K562 (cell line): ENCODE results near the gene HEMK1. TPM values are rescaled to one million over a fixed set of nuclear protein-coding genes. Genes with fewer than 3 reads are reported as not detected.

Experiments
- ATAC-seq: fragments of 200-7000 bp; cut with Tn5 transposase; 3 replicates; pipeline ENCODE4 v1.9.1; 2020; ENCODE audit warnings: moderate library complexity
- BruUV-seq: library from RNA; stranded (reverse); fragments of 400-500 nt; replicated peaks from 2 replicates; lab custom pipeline; 2021; lab: Mats Ljungman, UMichigan
- CTCF ChIA-PET: fragments of 300-600 bp; formaldehyde crosslinking; extraction: SDS; loops from one replicate; lab custom pipeline; 2021; ENCODE audit warnings: low intra/inter-chr PET ratio; lab: Yijun Ruan, JAX
- POLR2A ChIA-PET: fragments of 300-600, 350-650 bp; sonication (Branson Sonifier 250); formaldehyde crosslinking; extraction: SDS; loops from one replicate; lab custom pipeline; 2021; ENCODE audit warnings: antibody characterized with exemption, inconsistent platforms; lab: Yijun Ruan, JAX
- DNase-seq, 4 experiments: peaks; one replicate each; pipeline versions ENCODE4 v3.0.0 to v3.0.0-alpha.2; 2011 to 2018; ENCODE audit warnings: low spot score in 3 of 4, mixed read lengths in 3 of 4; ENCODE audit errors: extremely low read depth in 1 of 4
- FAIRE-seq: peaks from 2 replicates; lab custom pipeline; 2011; peaks lifted over from hg19 to GRCh38; lab: Jason Lieb, UNC
- H2AFZ ChIP-seq: 2 replicates; pipeline ENCODE4 v1.6.0; 2011; ENCODE audit warnings: low read depth, low read length, control low read depth, inconsistent platforms
- H3K27ac ChIP-seq: fragments of 200-600 bp; 3 replicates; pipeline ENCODE4 v1.8.0; 2011; ENCODE audit warnings: low read depth, mild to moderate bottlenecking, control low read depth, inconsistent platforms, low read length, moderate library complexity, mixed read lengths; ENCODE audit errors: extremely low read depth
- H3K27me3 ChIP-seq, 2 experiments: fragments of 300-600 bp in 1 of 2; 2 replicates in 1 of 2; 3 replicates in 1 of 2; pipeline versions ENCODE4 v1.6.0 to v1.8.0; 2011; ENCODE audit warnings: inconsistent platforms in 2 of 2, low read length in 2 of 2, mild to moderate bottlenecking in 1 of 2, mixed read lengths in 1 of 2, moderate library complexity in 1 of 2; ENCODE audit not compliant: control insufficient read depth in 2 of 2, insufficient read depth in 2 of 2
- H3K36me3 ChIP-seq: fragments of 300-600 bp; 3 replicates; pipeline ENCODE4 v1.8.0; 2011; ENCODE audit warnings: mild to moderate bottlenecking, low read length, inconsistent platforms; ENCODE audit not compliant: control insufficient read depth, insufficient read depth
- H3K4me1 ChIP-seq, 2 experiments: fragments of 200-600 bp in 1 of 2; replicated peaks in 1 of 2; 2 replicates in 1 of 2; 3 replicates in 1 of 2; pipeline versions ENCODE4 v1.5.1 to v1.8.0; 2011; ENCODE audit warnings: inconsistent platforms in 2 of 2, low read length in 2 of 2, mild to moderate bottlenecking in 1 of 2, mixed read lengths in 1 of 2, moderate library complexity in 1 of 2; ENCODE audit not compliant: control insufficient read depth in 2 of 2, insufficient read depth in 2 of 2
- H3K4me2 ChIP-seq: 2 replicates; pipeline ENCODE4 v1.6.1; 2011; ENCODE audit warnings: low read length, control low read depth, inconsistent platforms, mixed read lengths; ENCODE audit not compliant: insufficient read depth
- H3K4me3 ChIP-seq: fragments of 200-600 bp; sonication (generic), shearing (Covaris generic); 2 replicates; pipeline ENCODE4 v1.5.1; 2016; ENCODE audit warnings: control low read depth, inconsistent platforms
- H3K79me2 ChIP-seq: fragments of 200-600 bp; 3 replicates; pipeline ENCODE4 v1.8.0; 2011; ENCODE audit warnings: low read length, inconsistent platforms; ENCODE audit not compliant: control insufficient read depth, insufficient read depth
- H3K9ac ChIP-seq, 2 experiments: 2 replicates each; pipeline versions ENCODE4 v1.6.0 to v1.6.1; 2011; ENCODE audit warnings: low read depth in 2 of 2, low read length in 2 of 2, control low read depth in 1 of 2, inconsistent platforms in 1 of 2, mild to moderate bottlenecking in 1 of 2, mixed read lengths in 1 of 2; ENCODE audit not compliant: insufficient read depth in 1 of 2
- H3K9me1 ChIP-seq: one replicate; pipeline ENCODE4 v1.6.0; 2011; ENCODE audit warnings: inconsistent platforms, mild to moderate bottlenecking, low read length, moderate library complexity; ENCODE audit not compliant: control insufficient read depth, insufficient read depth
- H3K9me3 ChIP-seq: replicated peaks from 2 replicates; pipeline ENCODE4 v1.5.1; 2011; ENCODE audit warnings: low read depth, low read length, inconsistent platforms; ENCODE audit not compliant: control insufficient read depth, insufficient read depth
- H4K20me1 ChIP-seq: replicated peaks from 2 replicates; pipeline ENCODE4 v1.6.1; 2011; ENCODE audit warnings: low read length, inconsistent platforms, mixed read lengths; ENCODE audit not compliant: control insufficient read depth, insufficient read depth
- ARID4B ChIP-seq: sonication (generic); formaldehyde crosslinking; IDR thresholded peaks from 2 replicates; pipeline ENCODE4 v1.8.0; 2022; ENCODE audit warnings: mild to moderate bottlenecking, missing genetic modification reagents
- ERF ChIP-seq: fragments of 450-650 bp; formaldehyde crosslinking; IDR thresholded peaks from 2 replicates; pipeline ENCODE4 v1.4.0; 2020; ENCODE audit warnings: mild to moderate bottlenecking, mixed read lengths
- MAZ ChIP-seq, 2 experiments: fragments of 450-650 bp in 1 of 2; sonication (generic) in 1 of 2; formaldehyde crosslinking; IDR thresholded peaks in 1 of 2; conservative IDR thresholded peaks in 1 of 2; 2 replicates each; pipeline versions ENCODE4 v1.4.0 to v1.5.0; 2020; ENCODE audit warnings: mild to moderate bottlenecking in 1 of 2, missing genetic modification reagents in 1 of 2
- NONO ChIP-seq, 2 experiments: fragments of 200-400 bp in 1 of 2; fragments of 450-650 bp in 1 of 2; formaldehyde crosslinking in 1 of 2; IDR thresholded peaks; 2 replicates each; pipeline ENCODE4 v1.6.1; 2017; ENCODE audit warnings: low read depth in 2 of 2, mild to moderate bottlenecking in 2 of 2, moderate library complexity in 2 of 2, low read length in 1 of 2
- POLR2B ChIP-seq: fragments of 450-650 bp; IDR thresholded peaks from 2 replicates; pipeline ENCODE4 v1.6.1; 2018; ENCODE audit warnings: low read depth; ENCODE audit not compliant: partially characterized antibody
- POLR3A ChIP-seq: IDR thresholded peaks from 2 replicates; pipeline ENCODE4 v1.6.1; 2011; ENCODE audit warnings: borderline replicate concordance, mild to moderate bottlenecking, moderate library complexity; ENCODE audit not compliant: insufficient read length, insufficient read depth; ENCODE audit errors: extremely low read depth
- ZNF41 ChIP-seq: fragments of 250-450 bp; sonication (Bioruptor Pico); conservative IDR thresholded peaks from 2 replicates; pipeline ENCODE4 v1.4.0; 2020; ENCODE audit warnings: mild to moderate bottlenecking
- ZNF780A ChIP-seq: fragments of 250-450 bp; sonication (Bioruptor Pico); IDR thresholded peaks from 2 replicates; pipeline ENCODE4 v1.5.0; 2021; ENCODE audit warnings: mild to moderate bottlenecking
- WGBS: fragments of 100-300 bp; shearing (Covaris generic); methylation state at CpG from one replicate; pipeline ENCODE4 v1.1.6; 2016; ENCODE audit warnings: low coverage, mixed read lengths; ENCODE audit not compliant: insufficient coverage; ENCODE audit errors: missing lambda C conversion rate; 5-methylcytosine and 5-hydroxymethylcytosine counted together
- in situ Hi-C: fragments of 300-500 bp; cut with MboI; formaldehyde crosslinking; loops from 4 replicates; pipeline ENCODE4 v1.15.0; 2018; ENCODE audit warnings: inconsistent platforms, mixed read lengths
- intact Hi-C: fragments of 100-400 bp; cut with micrococcal nuclease; formaldehyde crosslinking; loops from 2 replicates; pipeline ENCODE4 v1.14.2; 2022
- polyA plus RNA-seq, 8 experiments: library from polyadenylated mRNA; depleted of rRNA in 4 of 8; stranded (reverse) in 5 of 8; unstranded in 3 of 8; fragments of >200 nt; fragmentation: Nextera tagmentation in 2 of 8; fragmentation: Illumina TruSeq in 1 of 8; extraction: Ambion mirVana in 2 of 8; extraction: Trizol in 1 of 8; gene quantifications; 2 replicates each; pipeline versions ENCODE4 v1.2.1 to v1.2.3, GENCODE V29; 2011 to 2014; ENCODE audit warnings: inconsistent platforms in 1 of 8, missing spikeins in 1 of 8
- total RNA-seq, 7 experiments: library from RNA; depleted of rRNA in 6 of 7; stranded (reverse); fragments of >200 nt in 6 of 7; fragmentation: Illumina TruSeq in 2 of 7; extraction: Trizol in 2 of 7; gene quantifications; 2 replicates each; pipeline versions ENCODE4 v1.2.1 to v1.2.3, GENCODE V29; 2011 to 2021; ENCODE audit warnings: low replicate concordance in 1 of 7
- TF ChIP-seq, protein P1 (sequence below): conservative IDR thresholded peaks from 2 replicates; pipeline ENCODE4 v1.6.1; 2011; ENCODE audit warnings: low read depth, mild to moderate bottlenecking, low read length; ENCODE audit not compliant: control insufficient read depth
- TF ChIP-seq, protein P2 (sequence below): fragments of 250-450 bp; sonication (Bioruptor Pico); IDR thresholded peaks from 2 replicates; pipeline ENCODE4 v1.4.0; 2020; ENCODE audit warnings: mild to moderate bottlenecking, moderate library complexity, borderline replicate concordance

HEMK1 gene
- total and polyA plus RNA-seq, 9 of the 15 experiments (the other 6 are each of a cell fraction or from before 2014, with no cell fraction given): 2.0 to 16.8 (median 11.4) TPM

DNA sequence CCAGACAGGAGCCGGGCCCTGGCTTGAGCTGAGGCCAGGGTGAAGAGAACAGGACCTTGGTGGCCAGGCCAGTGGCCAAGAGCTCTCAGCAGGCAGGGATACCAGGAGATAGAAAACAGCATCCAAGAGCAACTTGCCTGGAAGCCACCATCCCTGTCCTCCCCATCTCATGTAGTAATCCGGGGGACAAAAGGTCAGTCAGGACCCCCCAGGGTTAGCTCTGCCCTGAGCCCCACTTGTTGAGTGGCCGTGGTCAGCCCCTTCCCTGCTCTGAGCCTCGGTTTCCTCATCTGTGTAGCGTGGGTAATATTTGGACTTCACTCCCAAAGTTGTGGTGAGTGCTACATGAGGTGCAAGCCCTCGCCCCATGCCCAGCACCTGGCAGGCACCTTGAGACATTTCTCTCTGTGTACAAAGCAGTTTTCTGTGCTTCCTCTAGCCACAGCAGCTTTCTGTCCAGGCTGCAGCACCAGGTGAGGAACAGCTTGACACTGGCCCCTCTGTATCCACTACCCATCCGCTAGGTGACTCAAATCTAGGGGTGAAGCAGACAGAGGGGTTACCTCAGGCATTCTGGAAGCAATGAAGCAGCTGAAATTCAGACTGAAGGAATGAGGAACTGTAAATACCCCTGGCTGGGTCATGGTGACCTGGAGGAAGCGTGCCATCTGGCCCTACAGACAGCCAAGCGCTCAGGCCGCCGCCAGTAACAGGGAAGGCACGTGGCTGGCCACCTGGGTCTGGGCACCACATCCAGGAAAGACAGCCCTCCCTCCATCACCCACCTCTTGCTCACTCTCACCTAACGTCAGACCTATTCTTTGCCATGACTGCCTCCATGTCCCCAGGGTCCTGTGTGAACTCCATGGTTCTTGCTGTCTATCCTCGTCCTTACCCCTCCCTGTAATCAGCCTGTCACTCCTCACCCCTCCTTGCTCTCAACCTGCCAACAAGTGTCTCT lies 35.6 kb downstream of the HEMK1 start:
- intact Hi-C loops (no loop called here), in situ Hi-C loops (no loop called here)
- no peaks in the 10 kb centered on the region for H3K9me3 ChIP-seq
- ATAC-seq: no peak
- peaks cover 65% of the 10 kb centered on the region for H3K36me3 ChIP-seq
- peak overlapping the region; percentile 95 for H3K4me2 ChIP-seq
- no peak overlapping the region for H2AFZ ChIP-seq
- no peak for DNase-seq
- peak overlapping the region; percentile 77 to 87 for H3K9ac ChIP-seq
- peak overlapping the region; percentile 96 for H3K27ac ChIP-seq
- POLR2A ChIA-PET: interaction anchor here (0.7 to 4.8 kb wide), 6 partner anchors 12 to 38 kb away, joined by 3 to 22 read pairs (median 6); partner anchors contain the start of gene HEMK1
- BruUV-seq: no TSS peak
- CTCF ChIA-PET: no interaction called here
- H4K20me1 ChIP-seq: peaks cover 30% of the 10 kb centered on the region
- no peak overlapping the region for H3K4me3 ChIP-seq
- no peak for FAIRE-seq
- H3K79me2 ChIP-seq: peaks cover 72% of the 10 kb centered on the region
- no peaks in the 10 kb centered on the region for H3K27me3 ChIP-seq
- peaks cover 62 to 66% of the 10 kb centered on the region in 2 experiments for H3K4me1 ChIP-seq
- peaks cover 3% of the 10 kb centered on the region for H3K9me1 ChIP-seq
- WGBS: 81% methylated on average over 13 of the region's 14 CpGs
- TF ChIP-seq POLR2B (peak; percentile 73), ERF (CRISPR knock-in tag) (peak; percentile 69; the same call in 1 of the 2 replicates), ARID4B (CRISPR knock-in tag) (no peak), NONO (IDR thresholded peaks at IDR 0.05; ENCODE audit: low read depth in 2 of 2, low read length in 1 of 2) (no peak), ZNF780A (CRISPR knock-in tag) (0 out of 2 replicates have a peak, but pooled peaks have one; percentile 55), MAZ (CRISPR knock-in tag; conservative IDR thresholded peaks at IDR 0.05 in 1 of 2, IDR thresholded peaks at IDR 0.05 in 1 of 2) (peak in 1 of 2 experiments; percentile 48; a peak in 2 of 4 replicates), POLR3A (no peak), ZNF41 (CRISPR knock-in tag) (no peak)
- TF ChIP-seq, protein P1, sequence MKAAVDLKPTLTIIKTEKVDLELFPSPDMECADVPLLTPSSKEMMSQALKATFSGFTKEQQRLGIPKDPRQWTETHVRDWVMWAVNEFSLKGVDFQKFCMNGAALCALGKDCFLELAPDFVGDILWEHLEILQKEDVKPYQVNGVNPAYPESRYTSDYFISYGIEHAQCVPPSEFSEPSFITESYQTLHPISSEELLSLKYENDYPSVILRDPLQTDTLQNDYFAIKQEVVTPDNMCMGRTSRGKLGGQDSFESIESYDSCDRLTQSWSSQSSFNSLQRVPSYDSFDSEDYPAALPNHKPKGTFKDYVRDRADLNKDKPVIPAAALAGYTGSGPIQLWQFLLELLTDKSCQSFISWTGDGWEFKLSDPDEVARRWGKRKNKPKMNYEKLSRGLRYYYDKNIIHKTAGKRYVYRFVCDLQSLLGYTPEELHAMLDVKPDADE: no peak
- TF ChIP-seq, protein P2, sequence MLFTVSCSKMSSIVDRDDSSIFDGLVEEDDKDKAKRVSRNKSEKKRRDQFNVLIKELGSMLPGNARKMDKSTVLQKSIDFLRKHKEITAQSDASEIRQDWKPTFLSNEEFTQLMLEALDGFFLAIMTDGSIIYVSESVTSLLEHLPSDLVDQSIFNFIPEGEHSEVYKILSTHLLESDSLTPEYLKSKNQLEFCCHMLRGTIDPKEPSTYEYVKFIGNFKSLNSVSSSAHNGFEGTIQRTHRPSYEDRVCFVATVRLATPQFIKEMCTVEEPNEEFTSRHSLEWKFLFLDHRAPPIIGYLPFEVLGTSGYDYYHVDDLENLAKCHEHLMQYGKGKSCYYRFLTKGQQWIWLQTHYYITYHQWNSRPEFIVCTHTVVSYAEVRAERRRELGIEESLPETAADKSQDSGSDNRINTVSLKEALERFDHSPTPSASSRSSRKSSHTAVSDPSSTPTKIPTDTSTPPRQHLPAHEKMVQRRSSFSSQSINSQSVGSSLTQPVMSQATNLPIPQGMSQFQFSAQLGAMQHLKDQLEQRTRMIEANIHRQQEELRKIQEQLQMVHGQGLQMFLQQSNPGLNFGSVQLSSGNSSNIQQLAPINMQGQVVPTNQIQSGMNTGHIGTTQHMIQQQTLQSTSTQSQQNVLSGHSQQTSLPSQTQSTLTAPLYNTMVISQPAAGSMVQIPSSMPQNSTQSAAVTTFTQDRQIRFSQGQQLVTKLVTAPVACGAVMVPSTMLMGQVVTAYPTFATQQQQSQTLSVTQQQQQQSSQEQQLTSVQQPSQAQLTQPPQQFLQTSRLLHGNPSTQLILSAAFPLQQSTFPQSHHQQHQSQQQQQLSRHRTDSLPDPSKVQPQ (CRISPR knock-in tag): no peak
